ENCODE results near the gene CCDC90B. TPM values are rescaled to one million over a fixed set of nuclear protein-coding genes. Genes with fewer than 3 reads are reported as not detected.

Gene CCDC90B
- 52.0 to 74.8 TPM (median 59.2 TPM) in 5 replicates for total RNA-seq (2022; extraction: Qiagen RNA extraction)

GRCh38 chr11:83285771-83286528, at the start of gene CCDC90B:
Gene CCDC90B (minus strand): TSS chr11:83286367. CDS start chr11:83285972, 395 bp downstream.

Other genes starting within 250 kb of the CCDC90B start
- 5.2 to 7.7 TPM (median 5.9 TPM) in 5 replicates for gene RAB30, start 214.5 kb downstream of the CCDC90B start, total RNA-seq (2022; extraction: Qiagen RNA extraction)
- gene PCF11, start 129.2 kb downstream of the CCDC90B start, total RNA-seq (2022; extraction: Qiagen RNA extraction), result 24.0 to 30.9 TPM (median 26.0 TPM) in 5 replicates
- 6.9 to 9.2 TPM (median 7.6 TPM) in 5 replicates for gene ANKRD42, start 92.7 kb downstream of the CCDC90B start, total RNA-seq (2022; extraction: Qiagen RNA extraction)